ENCODE measurements around the gene SOHLH1.

The SOHLH1 gene

GRCh38 chr9:135661816-135662560, 37.3 kb downstream of the SOHLH1 start:
- DNase-seq (ENCODE audit: low spot score): no peak

- no peak for DNase-seq (ENCODE audit: low spot score)
These were observed 38.9 kb downstream of the SOHLH1 start for GRCh38 chr9:135660407-135660806.

- DNase-seq (ENCODE audit: low spot score): no peak
These were observed 40.0 kb downstream of the SOHLH1 start for GRCh38 chr9:135659252-135659651.

GRCh38 chr9:135657416-135657815, 41.9 kb downstream of the SOHLH1 start:
- no peak for DNase-seq (ENCODE audit: low spot score)

- no peak for DNase-seq (ENCODE audit: low spot score)
These were observed 44.0 kb downstream of the SOHLH1 start for GRCh38 chr9:135655317-135655716.

- DNase-seq (ENCODE audit: low spot score): no peak
These were observed 48.9 kb downstream of the SOHLH1 start for GRCh38 chr9:135650408-135650807.

GRCh38 chr9:135649508-135649907, 49.8 kb downstream of the SOHLH1 start:
- DNase-seq (ENCODE audit: low spot score): no peak

GRCh38 chr9:135648494-135649410, 50.5 kb downstream of the SOHLH1 start:
- no peak for DNase-seq (ENCODE audit: low spot score)

GRCh38 chr9:135647884-135648283, 51.4 kb downstream of the SOHLH1 start:
- DNase-seq (ENCODE audit: low spot score): no peak

GRCh38 chr9:135644631-135645218, 54.6 kb downstream of the SOHLH1 start:
- no peak for DNase-seq (ENCODE audit: low spot score)
